ENCODE measurements around the gene UBR4.

GRCh38 chr1:19068639-19069276, 141.3 kb downstream of the UBR4 start:
- TF ChIP-seq CTCF (IDR thresholded peaks at IDR 0.05; ENCODE audit: low read depth, low read length), result no peak
- TF ChIP-seq EZH2phosphoT487 (IDR thresholded peaks at IDR 0.05; ENCODE audit: low read depth), result no peak

Measured in OCI-LY3 (cell line).